K562 (cell line): ENCODE measurements around the gene KPTN. TPM values are rescaled to one million over a fixed set of nuclear protein-coding genes. Genes with fewer than 3 reads are reported as not detected.

Experiments used
- ATAC-seq: fragments of 200-7000 bp; cut with Tn5 transposase; 3 replicates; pipeline ENCODE4 v1.9.1; 2020; ENCODE audit warnings: moderate library complexity
- BruUV-seq: library from RNA; stranded (reverse); fragments of 400-500 nt; replicated peaks from 2 replicates; lab custom pipeline; 2021; lab: Mats Ljungman, UMichigan
- CTCF ChIA-PET: fragments of 300-600 bp; formaldehyde crosslinking; extraction: SDS; loops from one replicate; lab custom pipeline; 2021; ENCODE audit warnings: low intra/inter-chr PET ratio; lab: Yijun Ruan, JAX
- POLR2A ChIA-PET: fragments of 300-600, 350-650 bp; sonication (Branson Sonifier 250); formaldehyde crosslinking; extraction: SDS; loops from one replicate; lab custom pipeline; 2021; ENCODE audit warnings: antibody characterized with exemption, inconsistent platforms; lab: Yijun Ruan, JAX
- DNase-seq, 4 experiments: peaks; one replicate each; pipeline versions ENCODE4 v3.0.0 to v3.0.0-alpha.2; 2011 to 2018; ENCODE audit warnings: low spot score in 3 of 4, mixed read lengths in 3 of 4; ENCODE audit errors: extremely low read depth in 1 of 4
- FAIRE-seq: peaks from 2 replicates; lab custom pipeline; 2011; peaks lifted over from hg19 to GRCh38; lab: Jason Lieb, UNC
- H2AFZ ChIP-seq: 2 replicates; pipeline ENCODE4 v1.6.0; 2011; ENCODE audit warnings: low read depth, low read length, control low read depth, inconsistent platforms
- H3K27ac ChIP-seq: fragments of 200-600 bp; 3 replicates; pipeline ENCODE4 v1.8.0; 2011; ENCODE audit warnings: low read depth, mild to moderate bottlenecking, control low read depth, inconsistent platforms, low read length, moderate library complexity, mixed read lengths; ENCODE audit errors: extremely low read depth
- H3K27me3 ChIP-seq, 2 experiments: fragments of 300-600 bp in 1 of 2; 2 replicates in 1 of 2; 3 replicates in 1 of 2; pipeline versions ENCODE4 v1.6.0 to v1.8.0; 2011; ENCODE audit warnings: inconsistent platforms in 2 of 2, low read length in 2 of 2, mild to moderate bottlenecking in 1 of 2, mixed read lengths in 1 of 2, moderate library complexity in 1 of 2; ENCODE audit not compliant: control insufficient read depth in 2 of 2, insufficient read depth in 2 of 2
- H3K36me3 ChIP-seq: fragments of 300-600 bp; 3 replicates; pipeline ENCODE4 v1.8.0; 2011; ENCODE audit warnings: mild to moderate bottlenecking, low read length, inconsistent platforms; ENCODE audit not compliant: control insufficient read depth, insufficient read depth
- H3K4me1 ChIP-seq, 2 experiments: fragments of 200-600 bp in 1 of 2; replicated peaks in 1 of 2; 2 replicates in 1 of 2; 3 replicates in 1 of 2; pipeline versions ENCODE4 v1.5.1 to v1.8.0; 2011; ENCODE audit warnings: inconsistent platforms in 2 of 2, low read length in 2 of 2, mild to moderate bottlenecking in 1 of 2, mixed read lengths in 1 of 2, moderate library complexity in 1 of 2; ENCODE audit not compliant: control insufficient read depth in 2 of 2, insufficient read depth in 2 of 2
- H3K4me2 ChIP-seq: 2 replicates; pipeline ENCODE4 v1.6.1; 2011; ENCODE audit warnings: low read length, control low read depth, inconsistent platforms, mixed read lengths; ENCODE audit not compliant: insufficient read depth
- H3K4me3 ChIP-seq: fragments of 200-600 bp; sonication (generic), shearing (Covaris generic); 2 replicates; pipeline ENCODE4 v1.5.1; 2016; ENCODE audit warnings: control low read depth, inconsistent platforms
- H3K79me2 ChIP-seq: fragments of 200-600 bp; 3 replicates; pipeline ENCODE4 v1.8.0; 2011; ENCODE audit warnings: low read length, inconsistent platforms; ENCODE audit not compliant: control insufficient read depth, insufficient read depth
- H3K9ac ChIP-seq, 2 experiments: 2 replicates each; pipeline versions ENCODE4 v1.6.0 to v1.6.1; 2011; ENCODE audit warnings: low read depth in 2 of 2, low read length in 2 of 2, control low read depth in 1 of 2, inconsistent platforms in 1 of 2, mild to moderate bottlenecking in 1 of 2, mixed read lengths in 1 of 2; ENCODE audit not compliant: insufficient read depth in 1 of 2
- H3K9me1 ChIP-seq: one replicate; pipeline ENCODE4 v1.6.0; 2011; ENCODE audit warnings: inconsistent platforms, mild to moderate bottlenecking, low read length, moderate library complexity; ENCODE audit not compliant: control insufficient read depth, insufficient read depth
- H3K9me3 ChIP-seq: replicated peaks from 2 replicates; pipeline ENCODE4 v1.5.1; 2011; ENCODE audit warnings: low read depth, low read length, inconsistent platforms; ENCODE audit not compliant: control insufficient read depth, insufficient read depth
- H4K20me1 ChIP-seq: replicated peaks from 2 replicates; pipeline ENCODE4 v1.6.1; 2011; ENCODE audit warnings: low read length, inconsistent platforms, mixed read lengths; ENCODE audit not compliant: control insufficient read depth, insufficient read depth
- COPS2 ChIP-seq: fragments of 450-650 bp; conservative IDR thresholded peaks from 2 replicates; pipeline ENCODE4 v1.6.1; 2016; ENCODE audit warnings: mild to moderate bottlenecking, moderate library complexity
- ELF2 ChIP-seq: fragments of 250-450 bp; sonication (Bioruptor Pico); IDR thresholded peaks from 2 replicates; pipeline ENCODE4 v1.5.0; 2021; ENCODE audit warnings: mild to moderate bottlenecking
- GATA2 ChIP-seq: sonication (generic); formaldehyde crosslinking; IDR thresholded peaks from 2 replicates; pipeline ENCODE4 v1.4.0; 2020; ENCODE audit warnings: mild to moderate bottlenecking, missing genetic modification reagents
- POLR2G ChIP-seq: fragments of 200-400 bp; formaldehyde crosslinking; IDR thresholded peaks from 2 replicates; pipeline ENCODE4 v1.6.1; 2017; ENCODE audit warnings: low read depth, mild to moderate bottlenecking, antibody characterized with exemption, low read length, moderate library complexity
- PTTG1 ChIP-seq: fragments of 450-650 bp; IDR thresholded peaks from 2 replicates; pipeline ENCODE4 v1.6.1; 2016; ENCODE audit warnings: low read depth, mild to moderate bottlenecking, missing genetic modification characterization, missing compliant biosample characterization
- SRSF7 ChIP-seq: fragments of 200-400 bp; formaldehyde crosslinking; optimal IDR thresholded peaks from 2 replicates; pipeline ENCODE3; 2017; ENCODE audit warnings: mild to moderate bottlenecking, low read depth, low read length
- ZNF445 ChIP-seq: fragments of 250-450 bp; sonication (Bioruptor Pico); IDR thresholded peaks from 2 replicates; pipeline ENCODE4 v1.4.0; 2020; ENCODE audit warnings: low read depth, mild to moderate bottlenecking, moderate library complexity
- ZNF77 ChIP-seq: fragments of 250-450 bp; sonication (Bioruptor Pico); IDR thresholded peaks from 2 replicates; pipeline ENCODE4 v1.5.0; 2020
- ZNF778 ChIP-seq: fragments of 450-650 bp; formaldehyde crosslinking; IDR thresholded peaks from 2 replicates; pipeline ENCODE4 v1.4.0; 2020; ENCODE audit warnings: mild to moderate bottlenecking, moderate library complexity
- WGBS: fragments of 100-300 bp; shearing (Covaris generic); methylation state at CpG from one replicate; pipeline ENCODE4 v1.1.6; 2016; ENCODE audit warnings: low coverage, mixed read lengths; ENCODE audit not compliant: insufficient coverage; ENCODE audit errors: missing lambda C conversion rate; 5-methylcytosine and 5-hydroxymethylcytosine counted together
- in situ Hi-C: fragments of 300-500 bp; cut with MboI; formaldehyde crosslinking; loops from 4 replicates; pipeline ENCODE4 v1.15.0; 2018; ENCODE audit warnings: inconsistent platforms, mixed read lengths
- intact Hi-C: fragments of 100-400 bp; cut with micrococcal nuclease; formaldehyde crosslinking; loops from 2 replicates; pipeline ENCODE4 v1.14.2; 2022
- polyA plus RNA-seq, 8 experiments: library from polyadenylated mRNA; depleted of rRNA in 4 of 8; stranded (reverse) in 5 of 8; unstranded in 3 of 8; fragments of >200 nt; fragmentation: Nextera tagmentation in 2 of 8; fragmentation: Illumina TruSeq in 1 of 8; extraction: Ambion mirVana in 2 of 8; extraction: Trizol in 1 of 8; gene quantifications; 2 replicates each; pipeline versions ENCODE4 v1.2.1 to v1.2.3, GENCODE V29; 2011 to 2014; ENCODE audit warnings: inconsistent platforms in 1 of 8, missing spikeins in 1 of 8
- total RNA-seq, 7 experiments: library from RNA; depleted of rRNA in 6 of 7; stranded (reverse); fragments of >200 nt in 6 of 7; fragmentation: Illumina TruSeq in 2 of 7; extraction: Trizol in 2 of 7; gene quantifications; 2 replicates each; pipeline versions ENCODE4 v1.2.1 to v1.2.3, GENCODE V29; 2011 to 2021; ENCODE audit warnings: low replicate concordance in 1 of 7
- TF ChIP-seq, protein P1 (sequence below): fragments of 200-800 bp; sonication (Bioruptor generic); IDR thresholded peaks from 2 replicates; pipeline ENCODE4 v1.6.1; 2017; ENCODE audit warnings: missing genetic modification characterization, missing compliant biosample characterization

The KPTN gene
- total and polyA plus RNA-seq, 9 of the 15 experiments (the other 6 are each of a cell fraction or from before 2014, with no cell fraction given): 0.56 to 18.2 (median 8.5) TPM

DNA sequence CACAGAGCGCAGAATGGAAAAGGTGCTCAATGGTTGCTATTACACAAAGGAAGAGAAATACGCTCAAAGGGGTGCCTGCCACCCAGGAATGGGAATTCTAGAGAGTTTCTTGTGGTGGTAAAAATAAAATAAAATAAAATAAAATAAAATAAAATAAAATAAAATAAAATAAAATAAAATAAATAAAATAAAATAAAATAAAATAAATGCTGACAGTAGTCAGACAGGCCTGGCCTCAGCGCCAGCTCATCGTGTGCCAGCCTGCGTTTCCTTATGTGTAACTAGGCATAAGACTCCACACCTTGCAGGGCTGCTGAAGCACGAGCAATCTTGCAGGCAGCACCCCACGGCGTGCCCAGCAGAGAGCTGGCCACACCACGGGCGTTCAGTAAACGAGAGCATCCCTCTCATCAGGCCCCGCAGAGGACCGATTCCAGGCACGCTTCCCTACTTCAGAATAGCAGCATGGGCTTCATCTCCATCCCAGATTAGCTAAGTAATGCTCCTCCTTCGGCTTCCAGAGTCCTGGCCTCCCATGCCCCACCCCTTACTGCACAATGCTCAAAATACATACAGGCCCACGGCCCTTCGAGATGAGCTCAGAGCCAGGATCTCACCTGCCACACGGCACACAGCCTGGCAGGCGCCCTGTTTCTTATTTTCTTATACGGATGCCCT, 25.3 kb upstream of the KPTN start:
- Histone ChIP-seq H3K4me3 (no peak overlapping the region), H2AFZ (no peak overlapping the region), H3K27ac (no peak overlapping the region), H3K9me1 (no peaks in the 10 kb centered on the region), H3K9me3 (no peaks in the 10 kb centered on the region), H3K36me3 (peaks cover 50% of the 10 kb centered on the region; the same call in 2 of the 3 replicates), H3K79me2 (peaks cover 76% of the 10 kb centered on the region), H4K20me1 (peaks cover 11% of the 10 kb centered on the region), H3K4me2 (no peak overlapping the region), H3K9ac (peak overlapping the region in 1 of 2 experiments; percentile 64; a peak in 1 of 4 replicates), H3K4me1 (peaks cover 16 to 49% of the 10 kb centered on the region in 2 experiments), H3K27me3 (no peaks in the 10 kb centered on the region)
- WGBS: 88% methylated on average over 20 of the region's 20 CpGs
- ATAC-seq (no peak), FAIRE-seq (no peak), DNase-seq (no peak)
- BruUV-seq: no TSS peak
- CTCF ChIA-PET: interaction anchor here (2.0 kb wide), 1 partner anchor 73 kb away, joined by 10 read pairs; no protein-coding TSS in a partner anchor
- intact Hi-C loops (no loop called here), in situ Hi-C loops (no loop called here)
- TF ChIP-seq SRSF7 (no peak), ZNF445 (CRISPR knock-in tag) (no peak), COPS2 (no peak), GATA2 (no peak), ZNF778 (no peak), POLR2G (no peak), PTTG1 (tag) (no peak), ELF2 (CRISPR knock-in tag) (no peak), ZNF77 (CRISPR knock-in tag) (no peak)
- TF ChIP-seq, protein P1, sequence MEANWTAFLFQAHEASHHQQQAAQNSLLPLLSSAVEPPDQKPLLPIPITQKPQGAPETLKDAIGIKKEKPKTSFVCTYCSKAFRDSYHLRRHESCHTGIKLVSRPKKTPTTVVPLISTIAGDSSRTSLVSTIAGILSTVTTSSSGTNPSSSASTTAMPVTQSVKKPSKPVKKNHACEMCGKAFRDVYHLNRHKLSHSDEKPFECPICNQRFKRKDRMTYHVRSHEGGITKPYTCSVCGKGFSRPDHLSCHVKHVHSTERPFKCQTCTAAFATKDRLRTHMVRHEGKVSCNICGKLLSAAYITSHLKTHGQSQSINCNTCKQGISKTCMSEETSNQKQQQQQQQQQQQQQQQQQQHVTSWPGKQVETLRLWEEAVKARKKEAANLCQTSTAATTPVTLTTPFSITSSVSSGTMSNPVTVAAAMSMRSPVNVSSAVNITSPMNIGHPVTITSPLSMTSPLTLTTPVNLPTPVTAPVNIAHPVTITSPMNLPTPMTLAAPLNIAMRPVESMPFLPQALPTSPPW (CRISPR knock-in tag): no peak
- POLR2A ChIA-PET: interaction anchor here (0.6 to 1.5 kb wide), 5 partner anchors 10 to 77 kb away, joined by 3 to 6 read pairs (median 4); partner anchors contain the start of gene KPTN
